NT2/D1 (cell line): Measurements from ENCODE around the gene TMED1.
A peak's percentile ranks its signal among the peaks of the same experiment; 100 is the strongest.

Experiments
- DNase-seq: peaks from one replicate; pipeline ENCODE4 v3.0.0-alpha.2; 2011; ENCODE audit warnings: low read depth, low spot score
- H3K27me3 ChIP-seq: 2 replicates; pipeline ENCODE4 v1.6.0; 2011; ENCODE audit warnings: mild to moderate bottlenecking; ENCODE audit not compliant: insufficient read length, insufficient read depth
- H3K36me3 ChIP-seq: 2 replicates; pipeline ENCODE4 v1.6.1; 2011; ENCODE audit warnings: mild to moderate bottlenecking, low read length, mixed read lengths; ENCODE audit not compliant: insufficient read depth, insufficient read length
- H3K4me1 ChIP-seq: 2 replicates; pipeline ENCODE4 v1.5.1; 2011; ENCODE audit not compliant: insufficient read depth, insufficient read length
- H3K4me3 ChIP-seq: 2 replicates; pipeline ENCODE4 v1.5.1; 2011; ENCODE audit warnings: low read depth; ENCODE audit not compliant: insufficient read length
- H3K9ac ChIP-seq: 2 replicates; pipeline ENCODE4 v1.6.0; 2011; ENCODE audit warnings: low read depth; ENCODE audit not compliant: insufficient read length
- H3K9me3 ChIP-seq: 2 replicates; pipeline ENCODE4 v1.5.1; 2011; ENCODE audit warnings: mild to moderate bottlenecking, low read length; ENCODE audit not compliant: insufficient read depth
- SUZ12 ChIP-seq: IDR thresholded peaks from 2 replicates; pipeline ENCODE4 v1.6.1; 2011; ENCODE audit not compliant: insufficient read length, insufficient read depth; ENCODE audit errors: extremely low read depth
- YY1 ChIP-seq: IDR thresholded peaks from 2 replicates; pipeline ENCODE4 v1.6.1; 2011; ENCODE audit not compliant: insufficient read length, insufficient read depth
- ZNF274 ChIP-seq: IDR thresholded peaks from 2 replicates; pipeline ENCODE4 v1.6.1; 2011; ENCODE audit warnings: mild to moderate bottlenecking, low read depth, low read length

Gene TMED1

GRCh38 chr19:10818301-10819123 is 17.5 kb downstream of the TMED1 start:
- H3K36me3 ChIP-seq: peaks cover 76% of the 10 kb centered on the region
- no peaks in the 10 kb centered on the region for H3K27me3 ChIP-seq
- H3K4me1 ChIP-seq: peaks cover 5% of the 10 kb centered on the region
- no peak overlapping the region for H3K4me3 ChIP-seq
- H3K9ac ChIP-seq: no peak overlapping the region
- DNase-seq: no peak
- TF ChIP-seq ZNF274 (no peak), YY1 (no peak), SUZ12 (no peak)
- no peaks in the 10 kb centered on the region for H3K9me3 ChIP-seq

GRCh38 chr19:10817291-10818038 is 18.5 kb downstream of the TMED1 start:
- Histone ChIP-seq H3K27me3 (no peaks in the 10 kb centered on the region), H3K36me3 (peaks cover 81% of the 10 kb centered on the region), H3K4me3 (no peak overlapping the region), H3K9me3 (no peaks in the 10 kb centered on the region), H3K4me1 (peaks cover 13% of the 10 kb centered on the region), H3K9ac (no peak overlapping the region)
- TF ChIP-seq YY1: no peak
- no peak for TF ChIP-seq ZNF274
- TF ChIP-seq SUZ12: no peak
- no peak for DNase-seq

DNA sequence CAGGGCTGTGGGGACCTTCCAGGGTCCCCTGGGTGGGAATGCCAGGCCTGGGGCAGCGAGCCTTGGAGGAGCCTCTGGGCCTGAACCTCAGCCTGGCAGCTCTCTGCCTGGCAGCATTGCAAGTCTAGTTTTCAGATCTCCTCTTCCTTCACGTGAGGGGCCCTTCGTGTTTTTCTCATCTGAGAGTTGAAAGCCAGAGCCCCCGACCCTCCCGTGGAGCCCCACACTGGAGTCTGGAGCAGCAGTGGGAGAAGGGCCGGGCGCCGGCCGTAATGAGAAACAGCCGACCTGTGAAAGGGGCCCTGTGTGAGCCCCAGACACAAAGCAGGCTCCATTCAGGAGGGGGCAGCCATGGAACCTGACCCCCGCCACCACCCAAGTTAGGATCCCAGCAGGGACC is 19.3 kb downstream of the TMED1 start:
- Histone ChIP-seq H3K4me3 (no peak overlapping the region), H3K36me3 (peaks cover 82% of the 10 kb centered on the region), H3K9me3 (no peaks in the 10 kb centered on the region), H3K4me1 (peaks cover 18% of the 10 kb centered on the region), H3K9ac (peak overlapping the region; percentile 39), H3K27me3 (no peaks in the 10 kb centered on the region)
- DNase-seq: no peak
- no peak for TF ChIP-seq YY1
- no peak for TF ChIP-seq SUZ12
- no peak for TF ChIP-seq ZNF274

GRCh38 chr19:10815969-10816644 is 19.9 kb downstream of the TMED1 start:
- DNase-seq: no peak
- TF ChIP-seq SUZ12: no peak
- Histone ChIP-seq H3K4me3 (no peak overlapping the region), H3K4me1 (peaks cover 22% of the 10 kb centered on the region), H3K9me3 (no peaks in the 10 kb centered on the region), H3K9ac (no peak overlapping the region), H3K36me3 (peaks cover 83% of the 10 kb centered on the region), H3K27me3 (no peaks in the 10 kb centered on the region)

DNA sequence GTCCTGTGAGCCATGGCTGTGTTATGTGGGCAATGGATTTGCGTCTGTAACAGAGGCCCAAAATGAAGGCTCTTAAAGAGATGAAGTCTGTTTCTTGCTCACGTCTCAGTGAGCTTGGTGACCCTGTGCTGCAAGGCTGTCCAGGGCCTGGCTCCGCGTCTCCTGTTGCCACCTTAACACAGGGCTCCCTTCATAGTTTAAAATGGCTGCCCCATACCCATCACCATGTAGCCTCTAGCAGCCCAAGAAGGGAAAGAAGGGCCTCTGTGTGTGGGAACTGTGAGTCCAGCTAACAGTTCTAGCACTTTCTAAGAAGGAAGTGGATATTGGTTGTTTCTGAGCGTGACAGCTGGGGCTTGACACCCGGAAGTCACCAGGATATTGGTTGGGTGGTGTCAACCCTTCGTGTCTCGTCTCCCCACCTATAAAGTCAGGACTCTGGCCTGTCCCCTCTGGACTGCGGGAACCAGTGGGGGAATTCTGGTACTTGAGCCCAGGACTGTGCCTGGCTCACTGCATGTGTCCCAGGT is 20.9 kb downstream of the TMED1 start:
- H3K9ac ChIP-seq: no peak overlapping the region

DNA sequence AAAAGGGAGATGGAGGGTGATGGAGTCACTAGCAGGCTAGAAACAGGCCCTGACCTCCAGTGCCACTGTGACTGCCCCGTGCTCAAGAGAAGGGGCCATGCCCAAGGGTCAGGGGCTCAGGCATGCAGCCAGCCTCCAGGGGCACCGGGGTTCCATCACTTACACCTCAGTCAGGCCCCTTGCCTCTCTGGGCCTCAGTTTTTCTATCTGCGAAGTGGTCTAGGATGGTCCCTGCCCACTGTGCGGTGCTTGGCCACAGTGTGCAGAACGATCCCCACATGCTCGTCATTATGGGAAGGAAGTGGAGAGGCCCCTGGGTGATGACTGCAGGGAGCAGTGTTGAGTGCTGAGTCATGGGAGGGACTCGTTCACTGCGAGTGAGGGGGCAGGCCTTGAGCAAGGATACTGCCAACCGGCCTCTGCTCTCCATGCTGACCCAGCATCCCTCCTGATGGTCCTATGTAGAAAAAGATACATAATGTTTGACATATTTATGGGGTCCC is 23.1 kb downstream of the TMED1 start:
- TF ChIP-seq ZNF274: no peak
- no peak for TF ChIP-seq YY1
- no peak for TF ChIP-seq SUZ12
- DNase-seq: no peak
- Histone ChIP-seq H3K9ac (no peak overlapping the region), H3K9me3 (no peaks in the 10 kb centered on the region), H3K36me3 (peaks cover 84% of the 10 kb centered on the region), H3K4me3 (no peak overlapping the region), H3K27me3 (no peaks in the 10 kb centered on the region), H3K4me1 (peaks cover 25% of the 10 kb centered on the region)

More for the DNA sequence above, 20.9 kb downstream of the TMED1 start:
- TF ChIP-seq YY1 (no peak), SUZ12 (no peak), ZNF274 (no peak)
- DNase-seq: no peak
- Histone ChIP-seq H3K27me3 (no peaks in the 10 kb centered on the region), H3K36me3 (peaks cover 83% of the 10 kb centered on the region), H3K9me3 (no peaks in the 10 kb centered on the region), H3K4me1 (peaks cover 25% of the 10 kb centered on the region), H3K4me3 (no peak overlapping the region)

DNA sequence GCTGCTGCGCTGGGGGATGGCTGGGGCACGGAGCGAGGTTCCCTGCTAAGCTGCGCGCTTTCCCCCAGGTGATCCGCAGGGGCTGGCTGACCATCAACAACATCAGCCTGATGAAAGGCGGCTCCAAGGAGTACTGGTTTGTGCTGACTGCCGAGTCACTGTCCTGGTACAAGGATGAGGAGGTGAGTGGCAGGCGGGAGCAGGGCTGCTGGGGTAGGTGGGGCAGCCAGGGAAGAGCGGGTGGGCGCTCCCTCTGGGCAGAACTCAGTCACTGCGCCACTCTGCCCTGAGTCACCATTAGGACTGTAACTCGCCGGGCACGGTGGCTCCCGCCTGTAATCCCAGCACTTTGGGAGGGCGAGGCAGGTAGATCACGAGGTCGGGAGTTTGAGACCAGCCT is 23.8 kb downstream of the TMED1 start:
- Histone ChIP-seq H3K9ac (no peak overlapping the region), H3K9me3 (no peaks in the 10 kb centered on the region), H3K27me3 (no peaks in the 10 kb centered on the region), H3K4me1 (peaks cover 25% of the 10 kb centered on the region), H3K4me3 (no peak overlapping the region), H3K36me3 (peaks cover 81% of the 10 kb centered on the region)
- TF ChIP-seq ZNF274: no peak
- no peak for TF ChIP-seq SUZ12
- TF ChIP-seq YY1: no peak
- no peak for DNase-seq
